Measurements from ENCODE around the gene ZNF541.

DNA sequence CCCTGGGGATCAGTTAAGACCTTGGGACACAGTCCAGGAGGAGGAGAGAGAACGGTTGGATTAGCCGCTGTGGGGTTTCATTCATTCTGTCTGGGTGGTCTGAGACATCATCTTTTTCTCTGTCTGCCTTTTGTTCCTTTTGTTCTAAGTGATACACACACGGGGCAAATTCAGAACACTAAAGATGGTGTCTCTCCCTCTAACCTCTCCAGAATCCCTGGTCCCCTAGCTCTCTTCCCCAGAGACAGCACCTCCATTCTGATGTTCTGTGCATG is 41.0 kb upstream of the ZNF541 start:
- TF ChIP-seq POLR2A (IDR thresholded peaks at IDR 0.05; ENCODE audit: low read depth), result no peak
- TF ChIP-seq, protein P1, sequence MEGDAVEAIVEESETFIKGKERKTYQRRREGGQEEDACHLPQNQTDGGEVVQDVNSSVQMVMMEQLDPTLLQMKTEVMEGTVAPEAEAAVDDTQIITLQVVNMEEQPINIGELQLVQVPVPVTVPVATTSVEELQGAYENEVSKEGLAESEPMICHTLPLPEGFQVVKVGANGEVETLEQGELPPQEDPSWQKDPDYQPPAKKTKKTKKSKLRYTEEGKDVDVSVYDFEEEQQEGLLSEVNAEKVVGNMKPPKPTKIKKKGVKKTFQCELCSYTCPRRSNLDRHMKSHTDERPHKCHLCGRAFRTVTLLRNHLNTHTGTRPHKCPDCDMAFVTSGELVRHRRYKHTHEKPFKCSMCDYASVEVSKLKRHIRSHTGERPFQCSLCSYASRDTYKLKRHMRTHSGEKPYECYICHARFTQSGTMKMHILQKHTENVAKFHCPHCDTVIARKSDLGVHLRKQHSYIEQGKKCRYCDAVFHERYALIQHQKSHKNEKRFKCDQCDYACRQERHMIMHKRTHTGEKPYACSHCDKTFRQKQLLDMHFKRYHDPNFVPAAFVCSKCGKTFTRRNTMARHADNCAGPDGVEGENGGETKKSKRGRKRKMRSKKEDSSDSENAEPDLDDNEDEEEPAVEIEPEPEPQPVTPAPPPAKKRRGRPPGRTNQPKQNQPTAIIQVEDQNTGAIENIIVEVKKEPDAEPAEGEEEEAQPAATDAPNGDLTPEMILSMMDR (IDR thresholded peaks at IDR 0.05), result no peak
- TF ChIP-seq EP300 (IDR thresholded peaks at IDR 0.05), result no peak
